DND-41 (cell line): ENCODE measurements around the gene CDH20.
"Not testable (repeated sequence)": the region's sequence is repeated elsewhere in the genome, so short reads cannot be mapped to it uniquely, and the experiment has no call there.

Source experiments
- ATAC-seq: fragments of 200-7000 bp; cut with Tn5 transposase; 3 replicates; pipeline ENCODE4 v1.9.1; 2021; ENCODE audit warnings: low read depth; ENCODE audit not compliant: insufficient read depth
- DNase-seq: peaks from one replicate; pipeline ENCODE4 v3.0.0-alpha.2; 2020
- H2AFZ ChIP-seq: 2 replicates; pipeline ENCODE4 v1.6.0; 2012; ENCODE audit warnings: low read depth, low read length
- H3K27ac ChIP-seq: 2 replicates; pipeline ENCODE4 v1.5.1; 2012; ENCODE audit warnings: low read length, inconsistent platforms
- H3K27me3 ChIP-seq: fragments of 200-600 bp; sonication (generic); 2 replicates; pipeline ENCODE4 v1.6.0; 2012; ENCODE audit warnings: low read length, mild to moderate bottlenecking, inconsistent platforms; ENCODE audit not compliant: insufficient read depth, poor library complexity
- H3K36me3 ChIP-seq: 2 replicates; pipeline ENCODE4 v1.5.1; 2012; ENCODE audit warnings: low read length, inconsistent platforms; ENCODE audit not compliant: insufficient read depth
- H3K4me1 ChIP-seq: 2 replicates; pipeline ENCODE4 v1.5.1; 2012; ENCODE audit warnings: mild to moderate bottlenecking, low read length; ENCODE audit not compliant: insufficient read depth
- H3K4me2 ChIP-seq: 2 replicates; pipeline ENCODE4 v1.6.0; 2012; ENCODE audit warnings: mild to moderate bottlenecking, moderate library complexity, low read length, inconsistent platforms; ENCODE audit not compliant: insufficient read depth
- H3K4me3 ChIP-seq, 2 experiments: fragments of 200-600 bp in 1 of 2; shearing (Covaris generic) in 1 of 2; 2 replicates each; pipeline ENCODE4 v1.5.1; 2012 to 2016; ENCODE audit warnings: inconsistent platforms in 2 of 2, low read length in 2 of 2, mild to moderate bottlenecking in 2 of 2, low read depth in 1 of 2, moderate library complexity in 1 of 2
- H3K79me2 ChIP-seq: 2 replicates; pipeline ENCODE4 v1.6.0; 2012; ENCODE audit warnings: low read length, inconsistent platforms; ENCODE audit not compliant: insufficient read depth
- H3K9ac ChIP-seq: 2 replicates; pipeline ENCODE4 v1.6.0; 2012; ENCODE audit warnings: low read depth, mild to moderate bottlenecking, inconsistent platforms, low read length, moderate library complexity
- H3K9me3 ChIP-seq: 2 replicates; pipeline ENCODE4 v1.5.1; 2012; ENCODE audit warnings: low read length, moderate library complexity, mild to moderate bottlenecking, inconsistent platforms; ENCODE audit not compliant: insufficient read depth, severe bottlenecking
- H4K20me1 ChIP-seq: 2 replicates; pipeline ENCODE4 v1.6.0; 2012; ENCODE audit warnings: low read length; ENCODE audit not compliant: insufficient read depth
- CTCF ChIP-seq: IDR thresholded peaks from 2 replicates; pipeline ENCODE4 v1.5.1; 2012; ENCODE audit warnings: borderline replicate concordance, low read length, moderate library complexity, mild to moderate bottlenecking; ENCODE audit not compliant: poor library complexity, severe bottlenecking; ENCODE audit errors: extremely low read depth
- EZH2 ChIP-seq: IDR thresholded peaks from 3 replicates; pipeline ENCODE4 v1.6.1; 2012; ENCODE audit warnings: borderline replicate concordance, low read depth, mild to moderate bottlenecking, moderate library complexity, low read length, inconsistent platforms; ENCODE audit not compliant: severe bottlenecking

The CDH20 gene

GRCh38 chr18:61368001-61368400 is 34.8 kb downstream of the CDH20 start:
- Histone ChIP-seq H4K20me1 (no peaks in the 10 kb centered on the region), H3K4me2 (no peak overlapping the region), H3K9me3 (no peaks in the 10 kb centered on the region), H3K9ac (no peak overlapping the region), H3K4me3 (no peak overlapping the region), H3K36me3 (no peaks in the 10 kb centered on the region), H2AFZ (no peak overlapping the region), H3K4me1 (no peaks in the 10 kb centered on the region), H3K79me2 (no peaks in the 10 kb centered on the region), H3K27me3 (peaks cover 11% of the 10 kb centered on the region), H3K27ac (no peak overlapping the region)
- DNase-seq, result no peak
- no peak for TF ChIP-seq CTCF
- TF ChIP-seq EZH2, result no peak
- no peak for ATAC-seq

- not testable (repeated sequence) for H2AFZ ChIP-seq, H3K4me3 ChIP-seq, H3K4me2 ChIP-seq, H3K36me3 ChIP-seq, H3K27ac ChIP-seq, H3K9me3 ChIP-seq, H3K9ac ChIP-seq, H4K20me1 ChIP-seq, ATAC-seq, H3K79me2 ChIP-seq, H3K4me1 ChIP-seq, DNase-seq
- peaks cover 11% of the 10 kb centered on the region for H3K27me3 ChIP-seq
These were observed 36.4 kb downstream of the CDH20 start for GRCh38 chr18:61369671-61370070.

GRCh38 chr18:61371111-61371510 is 37.9 kb downstream of the CDH20 start:
- H3K9ac ChIP-seq, result no peak overlapping the region
- H3K27me3 ChIP-seq, result peaks cover 5% of the 10 kb centered on the region
- no peak overlapping the region for H3K4me3 ChIP-seq
- no peak overlapping the region for H3K27ac ChIP-seq
- H2AFZ ChIP-seq, result no peak overlapping the region
- H3K4me1 ChIP-seq, result no peaks in the 10 kb centered on the region
- no peak overlapping the region for H3K4me2 ChIP-seq
- H3K79me2 ChIP-seq, result no peaks in the 10 kb centered on the region
- DNase-seq (no peak), ATAC-seq (no peak)
- no peaks in the 10 kb centered on the region for H3K9me3 ChIP-seq
- no peaks in the 10 kb centered on the region for H3K36me3 ChIP-seq
- no peaks in the 10 kb centered on the region for H4K20me1 ChIP-seq
- TF ChIP-seq EZH2 (no peak), CTCF (no peak)

GRCh38 chr18:61379827-61380226 is 46.6 kb downstream of the CDH20 start:
- no peak overlapping the region for H3K27ac ChIP-seq
- H3K36me3 ChIP-seq, result no peaks in the 10 kb centered on the region
- no peaks in the 10 kb centered on the region for H3K4me1 ChIP-seq
- H4K20me1 ChIP-seq, result no peaks in the 10 kb centered on the region
- TF ChIP-seq CTCF (no peak), EZH2 (no peak)
- H3K27me3 ChIP-seq, result peaks cover 2% of the 10 kb centered on the region
- no peak overlapping the region for H3K4me2 ChIP-seq
- H3K9ac ChIP-seq, result no peak overlapping the region
- H3K9me3 ChIP-seq, result no peaks in the 10 kb centered on the region
- H3K4me3 ChIP-seq, result no peak overlapping the region
- DNase-seq (no peak), ATAC-seq (no peak)
- no peaks in the 10 kb centered on the region for H3K79me2 ChIP-seq
- H2AFZ ChIP-seq, result no peak overlapping the region
